A549 treated with RU486 at 1 μM for 4 hours (cell line): ENCODE data around the gene EMX1. TPM values are rescaled to one million over a fixed set of nuclear protein-coding genes. Genes with fewer than 3 reads are reported as not detected.

Experiments used
- total RNA-seq: library from RNA; stranded (reverse); fragments of 200-300 nt; extraction: Qiagen RNA extraction; gene quantifications from 5 replicates; pipeline ENCODE4 v1.2.3, GENCODE V29; 2022; ENCODE audit warnings: low read depth

EMX1 gene
- 0.27 TPM in 1 of 5 replicates, not detected in the others for total RNA-seq

GRCh38 chr2:72917138-72917876 lies at the start of gene EMX1:
TSS of gene EMX1 (plus strand) at chr2:72917519. CDS start at chr2:72917853, 334 bp downstream.

GRCh38 chr2:72887032-72887739 lies 30.1 kb upstream of the EMX1 start, which contains the start of gene SPR:
TSS of gene SPR (plus strand) at chr2:72887408. CDS start at chr2:72887433, 25 bp downstream.

Other genes with a start within 250 kb of the EMX1 start
- 5.6 to 7.8 TPM (median 7.1 TPM) in 5 replicates for gene EXOC6B, start 91.5 kb upstream of the EMX1 start, total RNA-seq
- 89.5 to 146 TPM (median 142 TPM) in 5 replicates for gene SPR, start 30.1 kb upstream of the EMX1 start, total RNA-seq
- gene SFXN5, start 154.2 kb downstream of the EMX1 start, total RNA-seq: 11.6 to 16.5 TPM (median 13.4 TPM) in 5 replicates
- 31.2 to 38.7 TPM (median 35.3 TPM) in 5 replicates for gene RAB11FIP5, start 195.4 kb downstream of the EMX1 start, total RNA-seq